ENCODE measurements around the gene STK39.
A peak's percentile ranks its signal among the peaks of the same experiment; 100 is the strongest.
"Not testable (repeated sequence)": the region's sequence is repeated elsewhere in the genome, so short reads cannot be mapped to it uniquely, and the experiment has no call there.

STK39 gene

GRCh38 chr2:168134485-168134884, 112.9 kb downstream of the STK39 start:
- DNase-seq: no peak

- DNase-seq: no peak
Observed at GRCh38 chr2:168132389-168132788, 115.0 kb downstream of the STK39 start.

GRCh38 chr2:168130346-168130745, 117.0 kb downstream of the STK39 start:
- peak; percentile 43 for DNase-seq

- no peak for DNase-seq
Observed at GRCh38 chr2:168127371-168127770, 120.0 kb downstream of the STK39 start.

GRCh38 chr2:168122210-168122609, 125.2 kb downstream of the STK39 start:
- not testable (repeated sequence) for DNase-seq

- peak; percentile 61 for DNase-seq
Observed at GRCh38 chr2:168120730-168121129, 126.7 kb downstream of the STK39 start.

GRCh38 chr2:168120310-168120709, 127.1 kb downstream of the STK39 start:
- DNase-seq: no peak

- DNase-seq: peak; percentile 65
Observed at GRCh38 chr2:168119515-168120141, 127.8 kb downstream of the STK39 start.

GRCh38 chr2:168118733-168119514, 128.5 kb downstream of the STK39 start:
- peak; percentile 91 for DNase-seq

- no peak for DNase-seq
Observed at GRCh38 chr2:168116448-168116847, 130.9 kb downstream of the STK39 start.

GRCh38 chr2:168114619-168115018, 132.8 kb downstream of the STK39 start:
- DNase-seq: no peak

- DNase-seq: no peak
Observed at GRCh38 chr2:168114040-168114439, 133.4 kb downstream of the STK39 start.

- no peak for DNase-seq
Observed at GRCh38 chr2:168107322-168107721, 140.1 kb downstream of the STK39 start.

- no peak for DNase-seq
Observed at GRCh38 chr2:168105127-168105683, 142.2 kb downstream of the STK39 start.

GRCh38 chr2:168097431-168097830, 150.0 kb downstream of the STK39 start:
- DNase-seq: peak; percentile 94

GRCh38 chr2:168096158-168096557, 151.2 kb downstream of the STK39 start:
- DNase-seq: no peak

- no peak for DNase-seq
Observed at GRCh38 chr2:168091986-168092385, 155.4 kb downstream of the STK39 start.

GRCh38 chr2:168090366-168091135, 156.8 kb downstream of the STK39 start:
- DNase-seq: peak; percentile 23

GRCh38 chr2:168089200-168089599, 158.2 kb downstream of the STK39 start:
- DNase-seq: no peak

- no peak for DNase-seq
Observed at GRCh38 chr2:168087401-168087800, 160.0 kb downstream of the STK39 start.

- no peak for DNase-seq
Observed at GRCh38 chr2:168086851-168087250, 160.5 kb downstream of the STK39 start.

- DNase-seq: no peak
Observed at GRCh38 chr2:168085801-168086361, 161.5 kb downstream of the STK39 start.

GRCh38 chr2:168084288-168084687, 163.1 kb downstream of the STK39 start:
- no peak for DNase-seq
